ENCODE results near the gene DOK5. TPM values are rescaled to one million over a fixed set of nuclear protein-coding genes. Genes with fewer than 3 reads are reported as not detected.

The DOK5 gene
- total and polyA plus RNA-seq, 2 of the 4 experiments (the other 2 are of a cell fraction) = 2.8 to 3.9 TPM

DNA sequence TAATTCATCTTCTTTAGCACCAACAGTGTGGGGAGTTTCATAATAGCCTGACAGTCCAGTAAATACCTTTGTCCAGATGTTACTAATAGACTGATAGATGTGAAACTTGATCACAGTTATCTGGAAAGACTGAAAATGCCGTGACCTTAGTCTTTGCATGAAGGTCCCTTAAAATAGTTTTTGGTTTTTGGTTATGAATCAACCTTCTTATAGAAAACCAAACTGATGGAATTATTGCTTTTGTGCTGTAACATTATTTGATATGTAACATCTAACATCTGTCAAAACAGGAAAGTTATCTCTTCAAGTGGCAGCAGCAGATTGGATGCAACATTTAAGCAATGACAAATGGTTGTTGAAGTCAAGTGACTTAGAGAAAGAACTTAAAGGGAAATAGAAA, 190.4 kb downstream of the DOK5 start:
- Histone ChIP-seq H2BK5ac (ENCODE audit: low read depth, low read length, poor library complexity, severe bottlenecking) (no peak overlapping the region), H3K56ac (ENCODE audit: extremely low read depth, insufficient read depth, low read length) (no peak overlapping the region), H3K9me3 (ENCODE audit: control insufficient read depth, insufficient read depth, low read length) (no peaks in the 10 kb centered on the region), H2AFZ (replicated peaks; ENCODE audit: low read length, poor library complexity) (no peak overlapping the region), H2BK15ac (ENCODE audit: low read depth, low read length) (no peak overlapping the region), H3K27ac (ENCODE audit: insufficient read depth, low read length) (no peak overlapping the region), H4K5ac (ENCODE audit: low read depth, low read length) (no peak overlapping the region), H3K4me2 (ENCODE audit: low read depth, low read length) (no peak overlapping the region), H4K20me1 (ENCODE audit: insufficient read depth, low read length) (no peaks in the 10 kb centered on the region), H3K23ac (ENCODE audit: low read depth, low read length) (no peak overlapping the region), H2BK120ac (ENCODE audit: low read depth, low read length) (no peak overlapping the region), H3K9me1 (ENCODE audit: insufficient read depth, low read length) (no peaks in the 10 kb centered on the region), H2BK20ac (ENCODE audit: low read depth, low read length) (no peak overlapping the region), H3K4me1 (ENCODE audit: control insufficient read depth, insufficient read depth, low read length) (no peaks in the 10 kb centered on the region), H3K27me3 (ENCODE audit: control insufficient read depth, insufficient read depth, low read length) (no peaks in the 10 kb centered on the region), H2AK5ac (ENCODE audit: low read depth, low read length) (no peak overlapping the region), H3K9ac (ENCODE audit: low read depth, low read length) (no peak overlapping the region), H3K4me3 (ENCODE audit: insufficient read depth, low read depth, low read length) (no peak overlapping the region), H3K18ac (ENCODE audit: low read depth, low read length) (no peak overlapping the region), H2AK9ac (replicated peaks; ENCODE audit: low read depth, low read length, poor library complexity) (no peak overlapping the region), H3K14ac (replicated peaks; ENCODE audit: low read depth, low read length) (no peak overlapping the region), H3K79me1 (ENCODE audit: low read depth in 1 of 2, low read length in 2 of 2) (no peaks in the 10 kb centered on the region), H4K8ac (ENCODE audit: low read depth in 2 of 2, low read length in 2 of 2) (no peak overlapping the region), H3K36me3 (ENCODE audit: control insufficient read depth, insufficient read depth, low read length) (no peaks in the 10 kb centered on the region), H4K91ac (ENCODE audit: insufficient read depth, low read depth, low read length) (no peak overlapping the region), H3K4ac (ENCODE audit: low read depth, low read length) (no peak overlapping the region)
- dilution Hi-C loops (cut with HindIII; ENCODE audit: low sequenced_read_pairs, unreplicated experiment) = no loop called here
- BruUV-seq (replicated peaks) = no TSS peak
- no peak for DNase-seq
- ChIA-PET CTCF (no interaction called here), POLR2A (ENCODE audit: unreplicated experiment) (no interaction called here)
- WGBS, 2 experiments (ENCODE audit: extremely low coverage in 2 of 2, insufficient read length in 1 of 2) = no CpG with 5 or more reads among the region's 1 CpG
- in situ Hi-C loops (cut with MboI; ENCODE audit: low sequenced_read_pairs) = no loop called here
- TF ChIP-seq CEBPB (IDR thresholded peaks at IDR 0.05; ENCODE audit: low read depth, low read length) = no peak
- intact Hi-C loops (cut with micrococcal nuclease) = no loop called here
- no peak for ATAC-seq (ENCODE audit: low read depth)
